B cell (primary cell): ENCODE results near the gene KIF25. TPM values are rescaled to one million over a fixed set of nuclear protein-coding genes. Genes with fewer than 3 reads are reported as not detected.

Experiments used
- ATAC-seq: fragments of 200-7000 bp; cut with Tn5 transposase; one replicate; pipeline ENCODE4 v1.10.0; 2021; ENCODE audit warnings: low read depth, mild to moderate bottlenecking, moderate number of reproducible peaks, moderate library complexity
- CTCF ChIA-PET: fragments of 350-600 bp; sonication (Branson Sonifier 250); formaldehyde crosslinking; loops from one replicate; lab custom pipeline; 2021; ENCODE audit warnings: antibody characterized with exemption, inconsistent platforms; lab: Charles Lee
- POLR2A ChIA-PET: fragments of 350-600 bp; sonication (Branson Sonifier 250); formaldehyde crosslinking; loops from one replicate; lab custom pipeline; 2021; ENCODE audit warnings: antibody characterized with exemption; lab: Charles Lee
- DNase-seq: peaks from one replicate; pipeline ENCODE4 v3.0.0; 2013
- H2AFZ ChIP-seq: 2 replicates; pipeline ENCODE4 v1.6.1; 2012; ENCODE audit warnings: mild to moderate bottlenecking, low read depth, low read length; ENCODE audit not compliant: insufficient read depth, poor library complexity, severe bottlenecking
- H3K27ac ChIP-seq, 2 donors: 1 replicate in 1 of 2; 2 replicates in 1 of 2; pipeline ENCODE4 v1.5.1; 2012 to 2013; ENCODE audit warnings: low read length in 2 of 2, mild to moderate bottlenecking in 2 of 2, moderate library complexity in 1 of 2
- H3K27me3 ChIP-seq, 4 experiments: fragments of 200-600 bp in 1 of 4; sonication (generic) in 1 of 4; replicated peaks in 1 of 4; 1 replicate in 2 of 4; 2 replicates in 2 of 4; pipeline versions ENCODE4 v1.6.1 to v1.7.0; 2013 to 2016; ENCODE audit warnings: low read length in 3 of 4, mild to moderate bottlenecking in 2 of 4, mixed read lengths in 1 of 4, moderate library complexity in 1 of 4; ENCODE audit not compliant: insufficient read depth in 4 of 4, control insufficient read depth in 3 of 4; ENCODE audit errors: control extremely low read depth in 1 of 4
- H3K36me3 ChIP-seq, 2 experiments: replicated peaks in 1 of 2; 1 replicate in 1 of 2; 2 replicates in 1 of 2; pipeline versions ENCODE4 v1.6.1 to v1.7.1; 2013; ENCODE audit warnings: low read length in 1 of 2; ENCODE audit not compliant: insufficient read depth in 2 of 2, control insufficient read depth in 1 of 2; ENCODE audit errors: control extremely low read depth in 1 of 2, extremely low read depth in 1 of 2
- H3K4me1 ChIP-seq, 2 donors: fragments of 200-600 bp in 1 of 2; sonication (generic) in 1 of 2; 1 replicate in 1 of 2; 2 replicates in 1 of 2; pipeline versions ENCODE4 v1.5.1 to v1.6.1; 2013 to 2017; ENCODE audit warnings: low read length in 2 of 2; ENCODE audit not compliant: control insufficient read depth in 2 of 2, insufficient read depth in 2 of 2
- H3K4me2 ChIP-seq: replicated peaks from 2 replicates; pipeline ENCODE3; 2012; ENCODE audit warnings: mild to moderate bottlenecking, low read depth, low read length; ENCODE audit not compliant: poor library complexity, severe bottlenecking
- H3K4me3 ChIP-seq, 5 experiments: fragments of 200-600 bp in 1 of 5; sonication (generic) in 1 of 5; 1 replicate in 3 of 5; 2 replicates in 2 of 5; pipeline versions ENCODE4 v1.5.1 to v1.7.0; 2011 to 2016; ENCODE audit warnings: low read length in 4 of 5, mild to moderate bottlenecking in 4 of 5, low read depth in 2 of 5, control low read depth in 1 of 5, moderate library complexity in 1 of 5; ENCODE audit not compliant: insufficient read depth in 1 of 5; ENCODE audit errors: control extremely low read depth in 1 of 5, extremely low read depth in 1 of 5
- H3K79me2 ChIP-seq: fragments of 200-600 bp; sonication (generic); one replicate; pipeline ENCODE4 v1.6.0; 2016; ENCODE audit warnings: low read length; ENCODE audit not compliant: control insufficient read depth, insufficient read depth
- H3K9ac ChIP-seq: fragments of 200-600 bp; sonication (generic); 2 replicates; pipeline ENCODE4 v1.6.1; 2017; ENCODE audit warnings: mild to moderate bottlenecking, low read length, moderate library complexity
- H3K9me3 ChIP-seq, 3 donors: one replicate each; pipeline versions ENCODE4 v1.6.1 to v1.7.1; 2013; ENCODE audit warnings: low read length in 2 of 3; ENCODE audit not compliant: control insufficient read depth in 2 of 3, insufficient read depth in 1 of 3; ENCODE audit errors: control extremely low read depth in 1 of 3
- H4K20me1 ChIP-seq: 2 replicates; pipeline ENCODE4 v1.6.0; 2012; ENCODE audit warnings: mild to moderate bottlenecking, low read length; ENCODE audit not compliant: insufficient read depth, control insufficient read depth, poor library complexity, severe bottlenecking
- H3K27ac Mint-ChIP-seq: one replicate; pipeline ENCODE4 v1.8.0; 2021; ENCODE audit warnings: mixed read lengths
- H3K27me3 Mint-ChIP-seq: one replicate; pipeline ENCODE4 v1.8.0; 2021; ENCODE audit warnings: mixed read lengths
- H3K4me1 Mint-ChIP-seq: one replicate; pipeline ENCODE4 v1.8.0; 2021; ENCODE audit warnings: mixed read lengths
- H3K4me3 Mint-ChIP-seq: one replicate; pipeline ENCODE4 v1.8.0; 2021; ENCODE audit warnings: mixed read lengths
- H3K9me3 Mint-ChIP-seq: one replicate; pipeline ENCODE4 v1.8.0; 2022; ENCODE audit warnings: mixed read lengths; ENCODE audit not compliant: insufficient read depth
- CTCF ChIP-seq: fragments of 200-600 bp; IDR thresholded peaks from one replicate; pipeline ENCODE4 v1.8.0; 2022; ENCODE audit warnings: antibody characterized with exemption, mild to moderate bottlenecking
- EZH2 ChIP-seq: IDR thresholded peaks from 2 replicates; pipeline ENCODE4 v1.6.1; 2012; ENCODE audit warnings: borderline replicate concordance, low read depth, mild to moderate bottlenecking, moderate library complexity, low read length; ENCODE audit not compliant: insufficient read depth, poor library complexity, severe bottlenecking
- WGBS: methylation state at CpG from one replicate; pipeline ENCODE4 v1.1.5; 2013; ENCODE audit warnings: missing lambda C conversion rate; ENCODE audit not compliant: insufficient coverage; 5-methylcytosine and 5-hydroxymethylcytosine counted together
- intact Hi-C: fragments of 100-400 bp; cut with micrococcal nuclease; formaldehyde crosslinking; loops from one replicate; pipeline ENCODE4 v1.10.0; 2022
- polyA plus RNA-seq: library from polyadenylated mRNA; depleted of rRNA; stranded (reverse); fragments of >200 nt; gene quantifications from 2 replicates; pipeline ENCODE4 v1.2.3, GENCODE V29; 2012
- total RNA-seq, 2 donors: library from RNA; stranded (reverse); fragments of 120-200 nt in 1 of 2; gene quantifications; 1 replicate in 1 of 2; 2 replicates in 1 of 2; pipeline versions ENCODE4 v1.2.3 to v1.2.4, GENCODE V29; 2013 to 2022

KIF25 gene
- total and polyA plus RNA-seq, 2 donors (not counting 1 experiment from before 2014, with no cell fraction given), result not detected

- no peaks in the 10 kb centered on the region for H3K27me3 Mint-ChIP-seq
Measured at GRCh38 chr6:168053957-168054471, 56.5 kb downstream of the KIF25 start.

More at GRCh38 chr6:168053957-168054471, 56.5 kb downstream of the KIF25 start:
- 92% methylated on average over 14 of the region's 14 CpGs for WGBS
- intact Hi-C loops, result no loop called here
- H2AFZ ChIP-seq, result no peak overlapping the region
- ChIA-PET POLR2A (no interaction called here), CTCF (no interaction called here)
- no peak overlapping the region for H3K9ac ChIP-seq
- H3K4me3 Mint-ChIP-seq, result no peak overlapping the region
- ATAC-seq, result no peak
- no peak for DNase-seq
- H3K4me1 ChIP-seq, result no peaks in the 10 kb centered on the region
- no peaks in the 10 kb centered on the region for H4K20me1 ChIP-seq
- TF ChIP-seq CTCF (no peak), EZH2 (no peak)
- no peaks in the 10 kb centered on the region for H3K27me3 ChIP-seq
- no peak overlapping the region for H3K4me3 ChIP-seq
- H3K9me3 Mint-ChIP-seq, result no peaks in the 10 kb centered on the region
- H3K4me2 ChIP-seq, result no peak overlapping the region
- H3K27ac ChIP-seq, result no peak overlapping the region
- H3K9me3 ChIP-seq, result peaks cover 0 to 11% (median 0%) of the 10 kb centered on the region in 3 donors
- no peaks in the 10 kb centered on the region for H3K79me2 ChIP-seq
- H3K27ac Mint-ChIP-seq, result no peak overlapping the region
- no peaks in the 10 kb centered on the region for H3K36me3 ChIP-seq
- H3K4me1 Mint-ChIP-seq, result no peaks in the 10 kb centered on the region
